ENCODE measurements around the gene BNIP5.

- TF ChIP-seq POLR2A (IDR thresholded peaks at IDR 0.05) (no peak), CTCF (IDR thresholded peaks at IDR 0.05) (no peak)
These were observed 16.8 kb upstream of the BNIP5 start for GRCh38 chr6:36353411-36353915.

All from esophagus squamous epithelium (tissue), 4 donors.